ENCODE data around the gene LYPD5.

The LYPD5 gene

DNA sequence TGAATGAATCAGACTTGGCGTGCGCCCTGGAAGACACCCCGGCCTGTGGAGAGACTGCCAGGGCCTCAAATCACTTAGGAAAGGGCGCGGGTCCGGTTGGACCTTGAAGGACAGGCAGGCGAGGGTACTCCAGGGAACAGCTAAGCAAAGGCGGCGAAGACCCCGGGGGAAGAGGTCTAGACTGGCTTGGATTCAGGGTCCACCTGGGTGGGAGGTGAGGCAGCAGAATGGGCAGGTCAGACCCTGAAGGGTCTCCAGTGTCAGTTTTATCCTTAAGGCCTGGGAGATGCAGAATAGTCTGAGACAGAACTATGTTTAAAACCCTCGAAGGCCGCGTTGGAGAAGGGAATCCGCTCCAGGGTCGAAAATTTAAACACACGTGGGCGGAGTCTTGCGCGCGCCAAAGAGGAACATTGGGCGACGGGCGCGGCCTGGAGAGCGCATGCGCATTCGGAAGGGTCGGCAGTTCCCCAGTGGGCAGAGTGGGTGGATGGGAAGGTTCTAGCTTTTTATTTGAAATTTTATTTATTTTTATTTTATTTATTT, 46.9 kb downstream of the LYPD5 start:
- in situ Hi-C loops (cut with MboI; ENCODE audit: low sequenced_read_pairs), result no loop called here

DNA sequence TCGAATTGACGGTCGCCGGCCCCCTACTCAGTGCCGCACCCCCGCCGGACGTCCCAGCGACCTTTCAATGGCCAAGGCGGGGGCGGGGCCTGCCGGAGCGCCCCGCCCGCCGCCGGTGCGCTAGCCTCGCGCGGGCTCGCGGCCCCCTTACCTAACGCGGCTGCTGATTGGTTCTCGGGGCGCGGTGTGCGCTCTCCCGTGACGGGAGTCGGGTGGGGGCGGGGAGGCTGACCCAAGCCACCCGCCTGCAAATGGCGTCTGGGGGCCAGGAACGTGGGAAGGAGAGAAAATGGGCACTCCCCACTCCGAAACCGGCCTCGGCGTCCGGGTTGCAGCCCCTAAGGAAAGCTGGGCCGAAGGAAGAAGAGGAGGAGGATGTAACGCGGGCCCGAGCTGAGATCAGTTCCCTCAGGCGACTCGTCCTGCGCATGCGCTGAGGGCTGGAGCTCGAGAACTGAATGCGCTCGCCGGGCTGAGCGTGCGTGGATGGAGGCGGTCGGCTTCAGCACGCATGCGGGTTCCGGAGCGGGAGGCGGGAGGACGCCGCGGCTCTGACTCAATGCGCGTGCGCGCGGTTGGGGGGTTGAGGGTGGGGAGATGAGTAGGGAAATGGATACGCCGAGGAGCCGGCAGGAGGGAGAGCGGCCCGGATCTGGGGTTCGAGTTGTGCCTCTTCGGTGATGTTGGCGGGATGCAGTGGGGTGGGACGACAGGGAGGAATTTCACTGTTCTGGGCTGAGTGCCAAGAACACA, 47.6 kb downstream of the LYPD5 start, which contains the start of gene SMG9:
Gene SMG9 (minus strand): TSS at position 460 of the 753 bp plus-strand sequence. CDS start 4,221 bp downstream, outside the sequence.
- in situ Hi-C loops (cut with MboI; ENCODE audit: low sequenced_read_pairs), result no loop called here

DNA sequence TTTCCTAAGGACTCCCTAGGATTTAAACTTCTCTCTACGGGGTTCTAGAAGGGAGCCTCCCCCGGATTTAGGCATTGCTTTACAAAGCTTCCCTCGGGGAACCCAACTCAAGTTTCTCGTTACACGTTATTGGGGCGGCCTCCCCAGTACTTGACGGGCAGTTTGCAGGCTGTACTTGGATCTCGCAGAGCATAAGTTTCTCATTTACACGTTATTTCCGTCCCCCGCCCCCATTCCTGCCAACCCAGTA, 48.1 kb downstream of the LYPD5 start:
- in situ Hi-C loops (cut with MboI; ENCODE audit: low sequenced_read_pairs), result no loop called here

DNA sequence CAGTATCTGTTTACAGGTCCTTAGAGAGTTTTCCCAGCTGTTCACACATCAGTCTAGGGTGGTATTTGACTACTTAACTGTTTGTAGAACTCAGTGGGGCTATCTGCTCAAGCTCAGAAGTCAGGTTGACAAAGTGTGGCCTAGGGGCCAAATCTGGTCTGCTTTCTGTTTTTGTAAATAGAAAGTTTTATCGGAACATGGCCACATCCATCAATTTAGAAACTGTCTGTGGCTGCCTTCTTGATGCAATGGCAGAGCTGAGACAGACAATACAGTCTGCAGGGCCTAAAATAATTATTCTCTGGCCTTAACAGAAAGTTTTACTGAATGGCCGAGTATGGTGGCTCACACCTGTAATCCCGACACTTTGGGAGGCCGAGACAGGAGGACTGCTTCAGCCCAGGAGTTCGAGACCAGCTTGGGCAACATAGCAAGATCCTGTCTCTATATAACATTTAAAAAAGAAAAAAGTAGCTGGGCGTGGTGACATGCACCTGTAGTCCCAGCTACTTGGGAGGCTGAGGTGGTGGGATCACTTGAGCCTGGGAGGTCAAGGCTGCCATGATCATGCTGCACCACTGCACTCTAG, 49.9 kb downstream of the LYPD5 start:
- in situ Hi-C loops (cut with MboI; ENCODE audit: low sequenced_read_pairs), result no loop called here

DNA sequence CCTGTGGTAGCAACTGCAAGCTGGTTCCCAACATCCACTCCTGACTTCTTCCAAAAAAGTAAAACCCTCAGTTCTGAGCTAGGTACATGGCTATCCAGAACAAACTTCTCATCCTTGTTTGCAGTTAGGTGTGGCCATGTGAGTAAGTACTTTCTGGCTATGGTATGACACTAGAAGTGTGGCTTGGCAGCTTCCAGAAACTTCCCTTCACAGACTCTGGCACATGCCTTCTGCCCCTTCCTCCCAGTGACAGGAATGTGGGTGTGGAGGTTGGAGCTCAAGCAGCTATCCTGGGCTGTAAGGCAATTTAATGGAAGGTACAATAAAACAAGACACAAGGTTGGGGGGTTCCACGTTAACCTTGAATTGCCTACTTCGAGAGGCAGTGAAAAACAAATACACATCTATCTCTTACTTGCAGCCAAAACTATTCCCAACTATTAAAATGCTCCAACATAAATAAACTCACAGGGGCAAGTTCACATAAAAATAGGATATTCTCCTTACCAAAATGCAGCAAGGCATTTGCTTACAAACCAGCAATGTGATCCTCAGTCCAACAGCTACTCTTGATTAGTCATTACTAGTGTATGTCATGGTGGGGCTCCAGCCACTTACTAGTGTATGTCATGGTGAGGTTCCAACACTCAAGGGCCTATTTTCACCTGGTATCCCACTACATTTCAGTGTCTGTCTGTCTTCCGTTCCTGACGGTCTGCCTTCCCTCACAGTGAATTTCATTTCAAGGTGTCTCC, 50.6 kb downstream of the LYPD5 start:
- in situ Hi-C loops (cut with MboI; ENCODE audit: low sequenced_read_pairs), result no loop called here

DNA sequence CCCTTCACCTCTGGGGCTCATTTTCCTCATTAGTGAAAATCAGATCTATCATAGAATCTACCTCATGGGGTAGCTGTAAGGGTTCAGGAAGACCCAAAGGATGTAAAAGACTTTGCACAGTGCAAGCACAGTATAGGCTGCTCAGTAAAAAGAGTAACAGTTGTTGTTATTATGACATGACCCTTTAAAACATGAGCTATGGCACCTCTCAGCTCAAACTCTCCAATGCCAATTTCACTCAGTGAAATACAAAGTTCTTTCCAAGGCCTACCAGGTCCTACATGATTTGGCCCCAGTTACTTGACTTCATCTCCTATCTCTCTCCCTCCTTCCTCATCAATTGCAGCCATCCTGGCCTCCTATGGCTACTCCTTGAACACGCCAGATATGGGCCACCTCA, 52.3 kb downstream of the LYPD5 start:
- in situ Hi-C loops (cut with MboI; ENCODE audit: low sequenced_read_pairs), result loop anchor here (5.0 kb wide), 1 partner anchor 32 kb away; the partner anchor contains the start of gene KCNN4

DNA sequence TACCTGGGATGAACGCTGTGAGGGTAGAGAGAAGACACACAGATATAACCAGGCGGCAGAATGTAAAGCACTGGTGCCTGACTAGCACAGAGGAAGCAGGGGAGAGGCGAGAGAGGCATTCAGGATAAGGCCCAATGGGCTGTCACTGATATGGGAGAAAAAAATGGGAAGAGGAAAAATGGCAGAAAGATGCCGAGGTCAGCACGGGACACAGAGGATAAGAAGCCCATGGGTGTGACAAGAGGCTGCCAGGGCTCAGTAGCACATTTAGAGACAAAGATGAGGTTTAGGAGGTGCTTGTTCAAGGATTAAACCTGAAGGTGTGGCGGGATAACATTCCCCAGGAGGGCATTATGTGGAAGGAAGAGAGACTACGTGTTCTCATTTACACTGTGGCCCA, 53.1 kb downstream of the LYPD5 start:
- in situ Hi-C loops (cut with MboI; ENCODE audit: low sequenced_read_pairs), result loop anchor here (5.0 kb wide), 1 partner anchor 33 kb away; the partner anchor contains the start of gene KCNN4

DNA sequence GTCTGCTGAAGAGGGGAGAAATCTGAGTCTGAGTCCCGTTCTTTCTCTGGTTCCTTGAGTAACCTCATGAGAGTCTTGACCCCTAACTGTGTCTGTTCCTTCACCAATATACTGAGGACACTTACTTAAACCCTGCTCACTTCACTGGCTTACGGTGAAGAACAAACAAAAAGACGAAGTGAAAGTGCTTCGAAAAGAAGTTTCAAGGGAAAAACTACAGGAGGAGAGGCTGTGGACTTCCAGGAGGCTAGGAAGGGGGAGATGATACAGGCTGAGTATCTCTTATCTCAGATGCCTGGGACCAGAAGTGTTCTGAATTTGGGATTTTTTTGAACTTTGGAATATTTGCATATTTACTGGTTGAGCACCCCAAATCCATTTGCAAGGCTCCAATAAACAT, 53.6 kb downstream of the LYPD5 start:
- in situ Hi-C loops (cut with MboI; ENCODE audit: low sequenced_read_pairs), result loop anchor here (5.0 kb wide), 1 partner anchor 34 kb away; the partner anchor contains the start of gene KCNN4

DNA sequence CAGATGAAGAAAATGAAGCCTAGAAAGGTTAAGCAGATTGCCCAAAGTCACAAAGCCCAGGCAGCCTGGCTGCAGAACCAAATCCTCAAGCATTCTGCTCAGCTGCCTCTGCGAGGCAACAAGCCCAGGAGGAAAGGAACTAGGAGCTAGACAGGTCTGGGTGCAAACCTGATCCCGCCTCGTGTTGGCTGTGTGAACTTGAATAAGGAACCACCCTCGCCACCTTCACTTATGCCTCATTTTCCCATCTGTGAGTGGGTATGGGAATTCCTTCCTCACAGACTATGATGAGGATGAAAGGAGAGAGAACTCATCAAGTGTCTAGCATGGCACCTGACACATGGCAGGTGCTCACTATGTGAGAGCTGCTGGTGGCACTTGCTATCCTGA, 54.0 kb downstream of the LYPD5 start:
- in situ Hi-C loops (cut with MboI; ENCODE audit: low sequenced_read_pairs), result loop anchor here (5.0 kb wide), 1 partner anchor 34 kb away; the partner anchor contains the start of gene KCNN4

DNA sequence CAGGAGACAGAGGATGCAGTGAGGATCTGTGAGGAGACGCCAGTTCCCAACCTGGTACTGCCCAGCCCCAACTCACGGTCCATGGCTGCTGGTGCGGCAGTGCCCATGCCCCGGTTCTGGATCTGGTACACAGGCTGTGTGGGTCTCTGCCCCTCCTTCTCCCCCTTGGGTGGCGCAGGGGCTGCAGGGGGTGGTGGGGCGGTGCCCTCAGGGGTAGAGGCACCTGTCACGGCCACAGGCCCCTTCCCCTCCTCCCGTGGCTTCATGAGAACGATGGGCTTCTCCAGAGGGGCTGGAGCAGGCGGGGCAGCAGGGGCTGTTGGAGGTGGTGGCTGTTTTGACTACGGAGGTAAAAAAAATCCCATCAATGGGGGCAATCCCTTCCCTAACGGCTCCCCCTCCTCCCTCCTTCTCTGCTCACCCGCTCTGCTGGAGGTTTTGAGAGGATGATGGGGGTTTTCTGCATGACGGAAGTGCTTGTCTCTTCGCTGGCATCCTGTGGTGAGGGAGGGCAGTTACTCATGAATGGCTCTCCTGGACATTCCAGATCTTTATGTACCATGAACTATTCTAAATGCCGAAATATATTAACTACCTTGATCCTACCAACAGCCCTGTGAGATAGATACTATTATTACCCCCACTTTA, 54.6 kb downstream of the LYPD5 start:
- in situ Hi-C loops (cut with MboI; ENCODE audit: low sequenced_read_pairs), result loop anchor here (5.0 kb wide), 1 partner anchor 35 kb away; the partner anchor contains the start of gene KCNN4

Measured in HL-60/S4 treated with phorbol 12-myristate 13-acetate at 8.2 ng/mL for 4 days and 3 days (cell line).